GM12892 (cell line): Measurements from ENCODE around the gene NUAK1.

Experiments
- DNase-seq: peaks from one replicate; pipeline ENCODE4 v3.0.0; 2011; ENCODE audit not compliant: insufficient read length
- FAIRE-seq: peaks from 2 replicates; lab custom pipeline; 2011; peaks lifted over from hg19 to GRCh38; lab: Jason Lieb, UNC
- POLR2A ChIP-seq: IDR thresholded peaks from 2 replicates; pipeline ENCODE4 v1.6.1; 2011; ENCODE audit warnings: low read depth, low read length, control low read depth
- POLR2AphosphoS5 ChIP-seq: IDR thresholded peaks from 2 replicates; pipeline ENCODE4 v1.6.1; 2011; ENCODE audit warnings: low read depth, low read length, control low read depth
- TAF1 ChIP-seq: IDR thresholded peaks from 2 replicates; pipeline ENCODE4 v1.6.1; 2011; ENCODE audit warnings: low read depth, mild to moderate bottlenecking, control low read depth, low read length, borderline replicate concordance

NUAK1 gene

DNA sequence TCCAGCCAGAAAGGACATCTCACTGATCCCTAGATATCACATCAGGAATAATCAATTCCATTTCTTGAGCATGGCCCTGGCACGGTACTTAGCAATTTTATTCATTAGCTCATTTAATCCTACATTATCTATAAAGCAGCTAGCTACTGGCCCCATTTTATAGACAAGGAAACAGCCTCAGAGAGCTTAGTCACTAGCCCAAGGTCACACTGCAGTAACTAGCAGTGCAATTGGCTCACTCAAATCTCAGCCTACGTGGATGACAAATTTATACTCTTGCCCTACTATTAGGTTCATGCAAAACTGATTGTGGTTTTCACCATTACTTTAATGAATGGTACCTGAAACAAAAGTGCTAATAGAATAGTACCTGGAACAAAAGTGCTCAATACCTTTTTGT lies 41.7 kb downstream of the NUAK1 start:
- DNase-seq (no peak), FAIRE-seq (no peak)
- TF ChIP-seq POLR2A = no peak
- no peak for TF ChIP-seq TAF1
- TF ChIP-seq POLR2AphosphoS5 = no peak

DNA sequence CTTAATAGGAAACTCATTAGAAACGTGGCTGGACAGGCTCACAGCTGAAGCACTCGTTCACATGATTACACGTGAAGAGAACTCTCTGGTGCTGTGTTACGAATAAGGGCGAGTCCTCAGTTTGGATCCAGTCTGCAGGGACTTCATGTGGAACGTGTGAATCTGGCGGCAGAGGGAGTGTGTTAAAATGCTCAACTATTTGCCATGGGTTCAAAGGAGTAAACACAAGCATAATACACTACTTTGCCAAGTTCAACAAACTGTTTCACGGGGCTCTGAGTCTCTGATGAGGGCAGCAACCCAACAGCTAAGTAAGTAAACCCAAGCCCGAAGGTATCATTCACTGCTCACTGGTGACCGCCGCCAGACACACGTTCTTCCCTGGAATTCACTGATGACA lies 42.4 kb downstream of the NUAK1 start:
- no peak for DNase-seq

DNA sequence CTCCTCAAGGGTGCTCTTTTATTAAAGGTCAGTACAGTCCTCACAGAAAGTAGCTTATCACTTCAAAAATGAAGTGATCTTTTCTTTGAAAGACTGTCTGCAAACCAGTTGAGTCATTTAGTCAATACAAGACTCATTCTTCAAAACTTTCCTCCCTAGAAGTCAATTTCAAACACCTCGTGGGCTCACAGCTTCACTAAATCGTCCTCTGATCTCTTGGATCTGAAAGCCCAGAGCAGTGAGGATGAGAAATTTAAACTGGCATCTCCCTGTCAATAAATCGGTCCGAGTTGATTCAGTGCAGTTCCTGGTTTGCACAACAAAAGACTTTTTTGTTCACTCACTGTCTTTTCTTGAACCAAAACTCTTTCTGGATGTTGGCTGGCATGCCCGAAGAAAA lies 44.5 kb downstream of the NUAK1 start:
- no peak for DNase-seq
- FAIRE-seq = no peak
- no peak for TF ChIP-seq POLR2AphosphoS5
- no peak for TF ChIP-seq TAF1
- TF ChIP-seq POLR2A = no peak

More for the DNA sequence above, 42.4 kb downstream of the NUAK1 start:
- FAIRE-seq = no peak
- TF ChIP-seq TAF1 (no peak), POLR2AphosphoS5 (no peak), POLR2A (no peak)

DNA sequence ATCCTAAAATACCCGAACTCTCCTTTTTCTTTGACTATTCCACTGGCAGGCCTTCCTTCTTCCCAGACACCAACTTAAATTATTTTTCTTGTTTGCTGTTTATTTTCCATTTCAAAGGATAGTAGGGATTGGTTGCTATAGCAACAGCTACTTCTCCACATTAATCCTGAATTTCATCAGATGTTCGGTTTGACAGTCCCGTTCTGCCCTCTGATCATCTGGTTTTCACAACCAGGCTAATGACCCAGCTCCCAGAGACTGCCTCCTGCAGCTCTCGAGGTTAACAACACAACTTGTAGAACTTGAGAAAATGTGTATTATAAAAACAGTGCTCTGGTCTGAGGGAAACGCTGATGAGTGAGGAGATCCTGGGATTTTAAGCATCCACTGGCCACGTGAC lies 45.5 kb downstream of the NUAK1 start:
- FAIRE-seq (no peak), DNase-seq (no peak)
- TF ChIP-seq POLR2A (no peak), POLR2AphosphoS5 (no peak), TAF1 (no peak)

DNA sequence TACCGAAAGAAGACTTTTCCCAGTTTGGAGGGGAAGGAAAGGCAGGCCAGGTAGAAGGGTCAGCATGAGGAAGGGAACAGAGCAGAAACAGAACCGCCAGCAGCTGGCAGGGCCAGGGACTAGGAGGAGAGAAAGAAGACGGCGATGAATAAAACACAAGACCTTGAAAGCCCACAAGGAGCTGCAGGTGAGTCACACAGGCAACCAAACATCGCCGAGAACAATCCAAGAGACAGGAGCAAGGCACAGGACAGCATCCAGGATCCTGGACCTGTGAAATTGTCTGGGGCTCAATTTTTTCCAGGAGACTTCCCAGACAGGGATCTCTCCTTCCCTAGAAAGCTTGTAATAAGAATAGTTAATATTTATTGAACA lies 47.3 kb downstream of the NUAK1 start:
- no peak for TF ChIP-seq POLR2A
- no peak for TF ChIP-seq POLR2AphosphoS5
- no peak for TF ChIP-seq TAF1
- DNase-seq = no peak
- no peak for FAIRE-seq

DNA sequence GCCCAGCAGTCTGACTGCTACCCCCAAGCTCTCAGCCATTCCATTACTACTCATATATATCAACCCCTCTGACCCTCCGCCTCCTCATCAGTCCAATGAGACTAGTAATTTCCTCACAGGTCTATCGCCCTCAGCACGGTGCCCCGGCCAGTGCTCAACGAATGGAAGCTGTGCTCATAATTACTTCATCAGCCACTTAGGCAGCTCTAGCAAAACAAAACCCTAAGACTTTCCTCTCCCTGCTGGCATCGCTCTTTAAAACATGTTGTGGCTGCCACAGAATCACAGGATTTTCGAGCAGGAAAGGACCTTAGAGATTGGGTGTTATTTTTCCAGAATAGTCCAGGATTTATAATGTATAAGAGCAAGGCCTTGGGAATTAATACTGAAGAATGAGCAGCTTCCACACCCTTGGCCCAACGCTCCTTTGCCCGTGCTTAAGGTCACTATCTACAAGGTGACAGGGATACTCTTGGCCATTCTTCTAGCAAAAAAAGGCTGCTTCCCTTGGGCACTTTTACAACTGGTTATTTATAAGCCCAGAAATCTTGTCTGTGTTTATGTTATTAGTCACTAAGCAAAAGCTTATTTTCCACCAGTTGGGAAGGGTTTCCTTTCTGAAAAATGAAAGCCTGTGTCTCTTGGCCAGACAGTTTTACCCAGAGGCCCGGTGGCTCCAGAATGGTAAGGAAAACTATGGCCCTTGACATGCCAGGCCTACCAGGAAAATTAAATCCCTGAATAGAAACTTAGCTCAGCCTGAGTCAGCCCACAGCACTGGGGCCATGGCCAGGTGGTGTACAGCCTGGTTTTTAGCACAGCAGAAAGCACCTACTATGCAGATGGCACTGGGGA lies 47.9 kb downstream of the NUAK1 start:
- TF ChIP-seq POLR2A = no peak
- TF ChIP-seq TAF1 = no peak
- TF ChIP-seq POLR2AphosphoS5 = no peak
- FAIRE-seq = no peak
- no peak for DNase-seq

DNA sequence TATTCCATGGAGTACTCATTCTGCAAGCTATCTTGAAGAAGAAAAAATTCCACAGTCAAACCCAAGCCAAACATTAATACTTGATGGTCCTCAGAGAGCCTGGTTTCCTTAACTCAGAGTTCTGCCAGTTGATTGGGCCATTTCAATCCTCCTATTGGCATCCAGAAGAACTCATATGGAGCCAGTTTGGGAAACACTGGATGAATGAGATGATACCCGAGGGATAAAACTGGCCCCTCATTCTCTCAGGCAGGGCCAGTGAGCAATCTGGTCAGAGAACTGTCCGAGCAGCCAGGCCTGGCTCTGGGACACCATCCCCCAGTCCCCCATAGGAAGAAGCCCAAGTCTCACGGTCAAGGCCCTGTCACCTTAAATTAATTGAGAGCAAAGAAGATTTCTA lies 48.8 kb downstream of the NUAK1 start:
- no peak for DNase-seq
- no peak for FAIRE-seq
- TF ChIP-seq POLR2AphosphoS5 (no peak), TAF1 (no peak), POLR2A (no peak)

DNA sequence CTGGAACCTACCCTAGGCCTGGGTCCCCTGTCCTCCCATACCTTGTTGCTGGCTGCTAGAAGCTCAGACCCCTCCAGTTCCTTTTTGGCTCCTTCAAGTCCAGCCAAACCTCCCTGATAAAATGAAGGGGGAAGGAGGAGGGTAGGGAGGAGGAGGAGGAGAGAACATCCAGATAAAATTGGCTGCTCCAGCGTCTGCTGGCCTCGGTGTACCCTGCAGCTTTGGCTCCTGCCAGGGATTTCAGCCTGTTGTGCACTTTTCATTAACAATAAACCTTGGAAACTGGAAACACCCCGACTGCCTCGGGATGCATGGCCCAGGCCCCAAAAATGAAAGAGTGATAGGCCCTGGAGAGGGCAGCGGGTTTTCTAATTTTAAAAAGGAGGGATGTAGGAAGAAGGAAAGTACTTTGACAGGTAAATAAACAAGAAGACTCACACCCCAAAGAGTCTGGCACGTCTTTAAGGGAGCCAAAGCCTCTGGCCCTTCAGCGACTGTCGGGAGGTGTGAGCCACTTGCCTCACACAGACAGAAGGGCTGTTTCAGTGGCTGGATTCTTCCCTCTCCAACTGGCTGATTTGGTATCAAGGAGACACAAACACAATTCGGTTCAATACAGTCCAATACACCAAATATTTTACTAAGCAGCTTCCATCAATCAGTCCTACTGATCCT lies 49.8 kb downstream of the NUAK1 start:
- DNase-seq (no peak), FAIRE-seq (no peak)
- TF ChIP-seq POLR2A (no peak), POLR2AphosphoS5 (no peak), TAF1 (no peak)

DNA sequence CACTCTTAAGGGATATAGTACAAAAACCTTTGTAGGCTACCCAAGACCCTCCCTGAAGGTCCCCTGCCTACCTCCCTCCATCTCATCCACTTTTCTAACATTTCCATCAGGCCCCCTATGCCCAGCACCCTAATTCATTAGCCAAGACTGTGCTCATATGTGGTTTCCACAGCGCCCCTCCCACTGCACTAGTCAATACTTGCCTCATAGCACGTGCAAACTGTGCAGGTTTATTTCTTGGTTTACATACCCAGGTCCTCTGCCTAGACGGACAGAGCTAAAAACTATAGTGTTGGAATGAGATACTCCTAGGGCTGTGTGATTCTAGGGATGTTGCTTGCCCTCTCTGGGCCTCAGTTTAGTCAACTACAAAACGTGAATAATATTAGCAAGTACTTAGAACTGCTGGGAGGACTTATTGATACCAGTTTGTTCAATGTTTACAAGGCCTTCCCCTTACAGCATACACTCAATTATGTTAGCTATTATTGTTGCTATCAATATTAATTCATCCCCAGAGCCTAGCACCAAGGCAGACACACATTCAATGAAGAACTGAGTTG lies 50.4 kb downstream of the NUAK1 start:
- no peak for FAIRE-seq
- DNase-seq = no peak
- no peak for TF ChIP-seq POLR2AphosphoS5
- TF ChIP-seq POLR2A = no peak
- TF ChIP-seq TAF1 = no peak

DNA sequence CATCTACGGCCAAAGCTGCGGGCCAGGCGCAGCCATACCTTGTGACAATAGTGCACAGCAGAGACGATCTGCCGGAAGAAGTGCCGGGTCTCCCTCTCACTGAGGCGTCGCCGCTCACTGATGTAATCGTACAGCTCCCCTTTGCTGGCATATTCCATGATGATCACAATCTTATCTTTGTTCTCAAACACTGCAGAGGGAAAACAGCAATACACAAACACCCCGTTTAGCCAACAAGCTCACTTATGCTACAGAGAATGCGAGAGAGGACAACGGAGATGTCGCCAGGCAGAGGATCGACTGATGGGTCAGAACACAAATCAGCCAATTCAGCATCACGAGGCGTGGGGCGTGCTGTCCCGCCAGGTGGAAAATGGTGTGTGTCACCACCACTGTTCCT lies 52.1 kb downstream of the NUAK1 start:
- DNase-seq (no peak), FAIRE-seq (no peak)
- TF ChIP-seq TAF1 (no peak), POLR2AphosphoS5 (no peak), POLR2A (no peak)

DNA sequence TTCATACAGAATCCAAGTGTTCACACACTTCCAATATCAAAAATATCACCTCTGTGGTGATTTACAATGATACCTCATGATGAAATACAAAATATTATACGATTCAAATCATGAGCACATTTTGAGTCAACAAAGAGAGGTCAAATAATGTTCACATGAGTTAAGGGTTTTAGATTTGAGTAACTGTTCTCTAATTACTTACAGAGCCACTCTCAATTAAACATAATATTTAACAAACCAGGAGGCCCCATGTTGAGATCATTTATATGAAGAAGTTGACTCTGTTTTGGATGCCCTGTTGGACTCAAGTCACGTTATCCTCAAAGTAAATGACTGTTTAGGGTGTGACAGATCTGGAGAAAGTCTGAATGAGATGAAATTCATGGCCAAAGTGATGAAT lies 53.5 kb downstream of the NUAK1 start:
- no peak for FAIRE-seq

DNA sequence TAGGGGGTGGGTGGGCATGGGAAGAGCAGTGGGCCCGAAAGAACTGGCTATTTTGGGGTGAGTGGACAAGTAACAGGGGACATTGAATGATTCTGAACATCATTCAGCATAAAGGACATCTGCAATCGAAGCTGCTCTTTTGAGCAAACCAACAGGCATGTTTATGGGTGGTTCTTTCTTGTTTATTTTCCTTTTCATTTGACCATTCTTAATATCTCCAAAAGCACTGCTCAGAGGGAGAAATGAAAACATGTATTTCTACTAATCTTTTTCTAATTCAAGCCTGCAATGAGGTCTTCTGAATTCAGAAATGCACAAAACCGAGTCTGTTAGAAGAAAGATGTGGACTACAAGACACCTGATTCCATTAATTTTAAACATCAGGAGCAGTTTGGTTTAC lies 54.0 kb downstream of the NUAK1 start:
- TF ChIP-seq POLR2AphosphoS5 = no peak
- no peak for TF ChIP-seq TAF1
- no peak for TF ChIP-seq POLR2A
- FAIRE-seq (no peak), DNase-seq (no peak)

More for the DNA sequence above, 53.5 kb downstream of the NUAK1 start:
- DNase-seq = no peak
- TF ChIP-seq TAF1 (no peak), POLR2A (no peak), POLR2AphosphoS5 (no peak)
